Activated CD8-positive, alpha-beta memory T cell treated with anti-CD3 and anti-CD28 coated beads, Interleukin-2, amount 50 U/mL, for 1 hour (primary cell): ENCODE results near the gene RALGAPA2.

Experiments
- DNase-seq: peaks from one replicate; pipeline ENCODE4 v3.0.0-alpha.2; 2020; ENCODE audit errors: extremely low read depth

Gene RALGAPA2

GRCh38 chr20:20405623-20406022 lies 306.8 kb downstream of the RALGAPA2 start:
- DNase-seq, result no peak

GRCh38 chr20:20404633-20405032 lies 307.8 kb downstream of the RALGAPA2 start:
- no peak for DNase-seq

GRCh38 chr20:20401991-20402390 lies 310.5 kb downstream of the RALGAPA2 start:
- no peak for DNase-seq

GRCh38 chr20:20399531-20400500 lies 312.6 kb downstream of the RALGAPA2 start:
- DNase-seq, result no peak

GRCh38 chr20:20398123-20398522 lies 314.3 kb downstream of the RALGAPA2 start:
- no peak for DNase-seq

- DNase-seq, result no peak
Measured at GRCh38 chr20:20396794-20397193, 315.6 kb downstream of the RALGAPA2 start.

GRCh38 chr20:20395903-20396568 lies 316.4 kb downstream of the RALGAPA2 start:
- DNase-seq, result no peak

- no peak for DNase-seq
Measured at GRCh38 chr20:20395087-20395486, 317.4 kb downstream of the RALGAPA2 start.

- no peak for DNase-seq
Measured at GRCh38 chr20:20393207-20394120, 319.0 kb downstream of the RALGAPA2 start.

GRCh38 chr20:20391766-20392165 lies 320.7 kb downstream of the RALGAPA2 start:
- no peak for DNase-seq

- no peak for DNase-seq
Measured at GRCh38 chr20:20391115-20391514, 321.3 kb downstream of the RALGAPA2 start.

- no peak for DNase-seq
Measured at GRCh38 chr20:20390393-20390792, 322.1 kb downstream of the RALGAPA2 start.

GRCh38 chr20:20386192-20386591 lies 326.3 kb downstream of the RALGAPA2 start:
- DNase-seq, result no peak

- no peak for DNase-seq
Measured at GRCh38 chr20:20375862-20376261, 336.6 kb downstream of the RALGAPA2 start.

- no peak for DNase-seq
Measured at GRCh38 chr20:20373091-20373571, 339.3 kb downstream of the RALGAPA2 start.

- no peak for DNase-seq
Measured at GRCh38 chr20:20371681-20372080, 340.8 kb downstream of the RALGAPA2 start.

GRCh38 chr20:20371083-20371482 lies 341.4 kb downstream of the RALGAPA2 start:
- DNase-seq, result no peak

GRCh38 chr20:20370094-20370575 lies 342.3 kb downstream of the RALGAPA2 start:
- DNase-seq, result no peak

- no peak for DNase-seq
Measured at GRCh38 chr20:20369250-20370093, 343.0 kb downstream of the RALGAPA2 start.

- DNase-seq, result no peak
Measured at GRCh38 chr20:20368418-20369249, 343.8 kb downstream of the RALGAPA2 start.
